Measurements from ENCODE around the gene ZMPSTE24.

The ZMPSTE24 gene

GRCh38 chr1:40314721-40315238, 56.7 kb downstream of the ZMPSTE24 start:
- peaks cover 21% of the 10 kb centered on the region for H3K4me1 Mint-ChIP-seq
- peak overlapping the region; percentile 78 to 88 (median 84) for H3K4me3 Mint-ChIP-seq
- peaks cover 58% of the 10 kb centered on the region for H3K27me3 Mint-ChIP-seq (ENCODE audit: low read depth)
- H3K36me3 Mint-ChIP-seq (ENCODE audit: low read depth): no peaks in the 10 kb centered on the region
- no peaks in the 10 kb centered on the region for H3K9me3 Mint-ChIP-seq
- peak overlapping the region; percentile 65 to 89 (median 82) for H3K27ac Mint-ChIP-seq
- no peak for TF ChIP-seq CTCF (IDR thresholded peaks at IDR 0.05; ENCODE audit: unreplicated experiment in 3 of 3)

- peak; percentile 93 to 99 (median 95) for TF ChIP-seq CTCF (IDR thresholded peaks at IDR 0.05; ENCODE audit: unreplicated experiment in 3 of 3)
- peaks cover 60% of the 10 kb centered on the region for H3K27me3 Mint-ChIP-seq (ENCODE audit: low read depth)
- peak overlapping the region; percentile 65 to 89 (median 82) for H3K27ac Mint-ChIP-seq
- H3K4me3 Mint-ChIP-seq: peak overlapping the region; percentile 78 to 88 (median 84)
- H3K9me3 Mint-ChIP-seq: no peaks in the 10 kb centered on the region
- no peaks in the 10 kb centered on the region for H3K36me3 Mint-ChIP-seq (ENCODE audit: low read depth)
- peaks cover 21% of the 10 kb centered on the region for H3K4me1 Mint-ChIP-seq
Observed at GRCh38 chr1:40315239-40315794, 57.3 kb downstream of the ZMPSTE24 start.

GRCh38 chr1:40315795-40316594, 58.0 kb downstream of the ZMPSTE24 start:
- no peaks in the 10 kb centered on the region for H3K9me3 Mint-ChIP-seq
- peak overlapping the region; percentile 65 to 89 (median 82) for H3K27ac Mint-ChIP-seq
- H3K4me3 Mint-ChIP-seq: peak overlapping the region; percentile 78 to 88 (median 84)
- TF ChIP-seq CTCF (IDR thresholded peaks at IDR 0.05; ENCODE audit: unreplicated experiment in 3 of 3): no peak
- peaks cover 21% of the 10 kb centered on the region for H3K4me1 Mint-ChIP-seq
- no peaks in the 10 kb centered on the region for H3K36me3 Mint-ChIP-seq (ENCODE audit: low read depth)
- peaks cover 60% of the 10 kb centered on the region for H3K27me3 Mint-ChIP-seq (ENCODE audit: low read depth)

GRCh38 chr1:40316595-40317393, 58.8 kb downstream of the ZMPSTE24 start, which contains the start of gene COL9A2:
COL9A2 (minus strand) TSS chr1:40317286; CDS start chr1:40317197, 89 bp downstream.
- H3K4me3 Mint-ChIP-seq: peak within 1 kb of the TSS; percentile 78 to 88 (median 84)
- peak within 1 kb of the TSS in 2 of 3 experiments; percentile 65 to 82 for H3K27ac Mint-ChIP-seq
- peaks cover 21% of the 10 kb centered on the region for H3K4me1 Mint-ChIP-seq
- H3K9me3 Mint-ChIP-seq: no peaks in the 10 kb centered on the region
- TF ChIP-seq CTCF (IDR thresholded peaks at IDR 0.05; ENCODE audit: unreplicated experiment in 3 of 3): no peak
- peaks cover 60% of the 10 kb centered on the region for H3K27me3 Mint-ChIP-seq (ENCODE audit: low read depth)
- H3K36me3 Mint-ChIP-seq (ENCODE audit: low read depth): no peaks in the 10 kb centered on the region

GRCh38 chr1:40317394-40318074, 59.5 kb downstream of the ZMPSTE24 start:
- no peak for TF ChIP-seq CTCF (IDR thresholded peaks at IDR 0.05; ENCODE audit: unreplicated experiment in 3 of 3)
- peaks cover 60% of the 10 kb centered on the region for H3K27me3 Mint-ChIP-seq (ENCODE audit: low read depth)
- no peaks in the 10 kb centered on the region for H3K36me3 Mint-ChIP-seq (ENCODE audit: low read depth)
- peak overlapping the region in 1 of 3 experiments; percentile 41 for H3K27ac Mint-ChIP-seq
- H3K4me1 Mint-ChIP-seq: peaks cover 21% of the 10 kb centered on the region
- no peaks in the 10 kb centered on the region for H3K9me3 Mint-ChIP-seq
- peak overlapping the region; percentile 49 to 79 (median 75) for H3K4me3 Mint-ChIP-seq
